Measurements from ENCODE around the gene EPHB2. TPM values are rescaled to one million over a fixed set of nuclear protein-coding genes. Genes with fewer than 3 reads are reported as not detected.

EPHB2 gene
- total and polyA plus RNA-seq, 7 donors, result 1.2 to 38.6 (median 3.0) TPM

GRCh38 chr1:22869325-22869724, 158.7 kb downstream of the EPHB2 start:
- Histone ChIP-seq H3K9me3 (peaks cover 0 to 3% (median 0%) of the 10 kb centered on the region in 4 donors), H3K27ac (no peak overlapping the region), H3K27me3 (no peaks in the 10 kb centered on the region), H3K36me3 (no peaks in the 10 kb centered on the region), H3K4me3 (no peak overlapping the region), H3K4me1 (peaks cover 0 to 16% (median 10%) of the 10 kb centered on the region in 4 donors)
- TF ChIP-seq EP300 (IDR thresholded peaks at IDR 0.05) (no peak), CTCF (IDR thresholded peaks at IDR 0.05) (no peak), POLR2AphosphoS5 (IDR thresholded peaks at IDR 0.05) (no peak), POLR2A (IDR thresholded peaks at IDR 0.05) (no peak)
- intact Hi-C loops (cut with DNase I), result no loop called here
- no peak for DNase-seq
- 86 to 93% methylated on average over 1 of the region's 1 CpG for WGBS, 2 donors

- Histone ChIP-seq H3K4me3 (no peak overlapping the region), H3K36me3 (no peaks in the 10 kb centered on the region), H3K27ac (peak overlapping the region in 1 of 4 donors; percentile 18), H3K27me3 (no peaks in the 10 kb centered on the region), H3K9me3 (peaks cover 0 to 3% (median 0%) of the 10 kb centered on the region in 4 donors), H3K4me1 (peaks cover 0 to 16% (median 10%) of the 10 kb centered on the region in 4 donors)
- TF ChIP-seq CTCF (IDR thresholded peaks at IDR 0.05) (no peak), POLR2A (IDR thresholded peaks at IDR 0.05) (no peak), POLR2AphosphoS5 (IDR thresholded peaks at IDR 0.05) (no peak), EP300 (IDR thresholded peaks at IDR 0.05) (no peak)
- intact Hi-C loops (cut with DNase I), result no loop called here
- DNase-seq, result no peak
- 75 to 82% methylated on average over 15 of the region's 15 CpGs for WGBS, 2 donors
Observed at GRCh38 chr1:22870201-22870871, 159.7 kb downstream of the EPHB2 start.

- no peak overlapping the region for H3K4me3 ChIP-seq
- peaks cover 0 to 2% (median 0%) of the 10 kb centered on the region in 4 donors for H3K9me3 ChIP-seq
- H3K4me1 ChIP-seq, result peaks cover 0 to 16% (median 10%) of the 10 kb centered on the region in 4 donors
- no peaks in the 10 kb centered on the region for H3K27me3 ChIP-seq
- no peaks in the 10 kb centered on the region for H3K36me3 ChIP-seq
- intact Hi-C loops (cut with DNase I), result no loop called here
- no peak overlapping the region for H3K27ac ChIP-seq
- 87 to 90% methylated on average over 11 of the region's 11 CpGs for WGBS, 2 donors
- TF ChIP-seq CTCF (IDR thresholded peaks at IDR 0.05) (no peak), POLR2A (IDR thresholded peaks at IDR 0.05) (no peak), POLR2AphosphoS5 (IDR thresholded peaks at IDR 0.05) (no peak), EP300 (IDR thresholded peaks at IDR 0.05) (no peak)
- no peak for DNase-seq
Observed at GRCh38 chr1:22872981-22873664, 162.5 kb downstream of the EPHB2 start.

GRCh38 chr1:22874785-22875184, 164.1 kb downstream of the EPHB2 start:
- Histone ChIP-seq H3K27ac (no peak overlapping the region), H3K4me1 (peaks cover 0 to 16% (median 10%) of the 10 kb centered on the region in 4 donors), H3K27me3 (no peaks in the 10 kb centered on the region), H3K9me3 (no peaks in the 10 kb centered on the region), H3K4me3 (no peak overlapping the region), H3K36me3 (no peaks in the 10 kb centered on the region)
- WGBS, 2 donors, result 83 to 84% methylated on average over 8 of the region's 8 CpGs
- intact Hi-C loops (cut with DNase I), result no loop called here
- TF ChIP-seq POLR2A (IDR thresholded peaks at IDR 0.05), result no peak
- no peak for TF ChIP-seq POLR2AphosphoS5 (IDR thresholded peaks at IDR 0.05)
- no peak for TF ChIP-seq EP300 (IDR thresholded peaks at IDR 0.05)
- TF ChIP-seq CTCF (IDR thresholded peaks at IDR 0.05), result no peak
- no peak for DNase-seq

Data from sigmoid colon (tissue), 7 donors.